ENCODE results near the gene THAP4. TPM values are rescaled to one million over a fixed set of nuclear protein-coding genes. Genes with fewer than 3 reads are reported as not detected.
"Not testable (repeated sequence)": the region's sequence is repeated elsewhere in the genome, so short reads cannot be mapped to it uniquely, and the experiment has no call there.

Gene THAP4
- total RNA-seq, 2 donors from 2014 or later: 76.8 to 94.7 TPM

DNA sequence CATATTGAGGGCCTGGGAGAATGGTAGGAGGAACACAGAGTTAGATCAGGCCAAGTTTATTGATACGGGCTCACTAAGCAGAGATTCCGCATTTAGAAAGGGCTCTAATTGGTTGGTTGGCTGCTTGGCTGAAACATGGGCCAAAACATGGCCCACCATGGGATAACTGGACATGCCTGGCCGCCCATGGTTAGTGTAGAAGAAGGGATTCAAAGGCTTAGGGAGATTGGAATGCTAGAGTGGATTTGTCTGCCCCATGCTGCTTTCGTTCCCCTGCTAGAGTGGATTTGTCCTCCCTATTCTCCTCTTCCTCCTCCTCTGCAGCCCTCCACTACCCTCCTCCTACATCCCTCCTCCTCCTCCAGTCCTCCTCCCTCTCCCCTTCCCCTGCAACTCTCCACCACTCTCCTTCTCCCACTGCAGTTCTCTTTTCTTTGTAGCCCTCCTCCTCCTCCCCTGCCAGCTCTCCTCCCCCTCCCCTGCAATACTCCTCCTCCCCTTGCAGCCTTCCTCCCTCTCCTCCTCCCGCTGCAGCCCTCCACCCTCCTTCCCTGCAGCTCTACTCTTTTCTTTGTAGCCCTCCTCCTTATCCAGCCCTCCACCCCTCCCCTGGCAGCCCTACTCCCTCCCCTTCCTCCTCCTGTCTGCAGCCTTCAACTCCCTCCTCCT lies 61.2 kb downstream of the THAP4 start:
- no peaks in the 10 kb centered on the region for H3K9me3 ChIP-seq
- DNase-seq (ENCODE audit: low spot score): no peak
- TF ChIP-seq, protein P1, sequence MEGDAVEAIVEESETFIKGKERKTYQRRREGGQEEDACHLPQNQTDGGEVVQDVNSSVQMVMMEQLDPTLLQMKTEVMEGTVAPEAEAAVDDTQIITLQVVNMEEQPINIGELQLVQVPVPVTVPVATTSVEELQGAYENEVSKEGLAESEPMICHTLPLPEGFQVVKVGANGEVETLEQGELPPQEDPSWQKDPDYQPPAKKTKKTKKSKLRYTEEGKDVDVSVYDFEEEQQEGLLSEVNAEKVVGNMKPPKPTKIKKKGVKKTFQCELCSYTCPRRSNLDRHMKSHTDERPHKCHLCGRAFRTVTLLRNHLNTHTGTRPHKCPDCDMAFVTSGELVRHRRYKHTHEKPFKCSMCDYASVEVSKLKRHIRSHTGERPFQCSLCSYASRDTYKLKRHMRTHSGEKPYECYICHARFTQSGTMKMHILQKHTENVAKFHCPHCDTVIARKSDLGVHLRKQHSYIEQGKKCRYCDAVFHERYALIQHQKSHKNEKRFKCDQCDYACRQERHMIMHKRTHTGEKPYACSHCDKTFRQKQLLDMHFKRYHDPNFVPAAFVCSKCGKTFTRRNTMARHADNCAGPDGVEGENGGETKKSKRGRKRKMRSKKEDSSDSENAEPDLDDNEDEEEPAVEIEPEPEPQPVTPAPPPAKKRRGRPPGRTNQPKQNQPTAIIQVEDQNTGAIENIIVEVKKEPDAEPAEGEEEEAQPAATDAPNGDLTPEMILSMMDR (IDR thresholded peaks at IDR 0.05): no peak
- H3K4me1 ChIP-seq: no peaks in the 10 kb centered on the region
- no peak overlapping the region for H3K27ac ChIP-seq
- H3K36me3 ChIP-seq: peaks cover 20% of the 10 kb centered on the region
- H3K27me3 ChIP-seq: no peaks in the 10 kb centered on the region
- no peak overlapping the region for H3K4me3 ChIP-seq

DNA sequence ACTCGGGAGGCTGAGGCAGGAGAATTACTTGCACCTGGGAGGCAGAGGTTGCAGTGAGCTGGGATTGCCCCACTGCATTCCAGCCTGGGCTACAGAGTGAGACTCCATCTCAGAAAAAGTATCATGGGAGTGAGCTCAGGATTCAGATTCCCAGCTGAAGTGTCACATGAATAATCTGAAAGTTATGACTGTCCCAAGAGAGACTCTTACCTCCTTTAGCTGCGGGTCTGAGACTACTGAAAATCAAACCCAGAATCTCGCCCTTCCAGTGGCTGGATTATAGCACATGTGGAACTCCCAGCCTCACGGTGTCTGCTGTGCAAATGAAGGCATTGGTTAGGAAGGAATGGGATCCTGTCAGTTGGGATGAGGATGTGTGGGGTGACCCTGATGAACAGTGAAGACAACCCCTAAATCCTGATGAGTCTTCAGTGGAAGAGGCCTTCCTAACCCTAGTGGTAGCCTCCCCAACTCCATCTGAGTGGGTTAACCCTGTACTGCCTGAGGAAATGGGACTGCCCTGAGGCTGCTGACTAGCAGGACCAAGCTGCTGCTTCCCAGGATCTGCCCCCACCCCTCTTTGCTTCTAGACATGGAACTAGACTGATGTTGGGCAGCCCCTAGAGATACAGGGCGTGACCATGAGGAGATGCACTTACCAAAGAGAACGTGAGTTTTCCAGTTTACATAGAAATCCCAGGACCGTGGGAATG lies 61.9 kb downstream of the THAP4 start:
- peaks cover 20% of the 10 kb centered on the region for H3K36me3 ChIP-seq
- no peak overlapping the region for H3K4me3 ChIP-seq
- TF ChIP-seq, protein P1 (IDR thresholded peaks at IDR 0.05): no peak
- H3K4me1 ChIP-seq: no peaks in the 10 kb centered on the region
- no peak for DNase-seq (ENCODE audit: low spot score)
- H3K9me3 ChIP-seq: no peaks in the 10 kb centered on the region
- no peak overlapping the region for H3K27ac ChIP-seq
- no peaks in the 10 kb centered on the region for H3K27me3 ChIP-seq

DNA sequence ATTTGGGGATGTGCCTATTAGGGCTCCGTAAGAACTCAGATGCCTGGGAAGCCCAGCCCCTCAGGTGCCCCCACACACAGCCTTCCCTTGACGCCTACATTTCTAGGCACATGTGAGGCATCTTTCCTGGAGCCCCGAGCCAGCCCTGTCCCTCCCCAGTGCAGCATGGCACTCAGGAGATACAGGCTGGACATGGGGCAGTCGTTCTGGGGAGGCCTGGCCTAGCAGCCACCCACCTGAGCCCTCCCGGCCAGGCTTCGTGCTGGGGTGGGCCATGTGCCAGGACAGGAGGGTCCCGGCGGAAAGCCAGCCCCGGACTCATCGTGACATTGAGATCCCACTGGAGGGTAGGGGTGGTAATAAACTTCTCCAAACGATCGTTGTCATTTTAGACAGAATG lies 63.2 kb downstream of the THAP4 start:
- H3K27me3 ChIP-seq: no peaks in the 10 kb centered on the region
- no peak for DNase-seq (ENCODE audit: low spot score)
- no peak overlapping the region for H3K27ac ChIP-seq
- no peaks in the 10 kb centered on the region for H3K4me1 ChIP-seq
- TF ChIP-seq, protein P1 (IDR thresholded peaks at IDR 0.05): no peak
- peaks cover 20% of the 10 kb centered on the region for H3K36me3 ChIP-seq
- no peak overlapping the region for H3K4me3 ChIP-seq
- no peaks in the 10 kb centered on the region for H3K9me3 ChIP-seq

DNA sequence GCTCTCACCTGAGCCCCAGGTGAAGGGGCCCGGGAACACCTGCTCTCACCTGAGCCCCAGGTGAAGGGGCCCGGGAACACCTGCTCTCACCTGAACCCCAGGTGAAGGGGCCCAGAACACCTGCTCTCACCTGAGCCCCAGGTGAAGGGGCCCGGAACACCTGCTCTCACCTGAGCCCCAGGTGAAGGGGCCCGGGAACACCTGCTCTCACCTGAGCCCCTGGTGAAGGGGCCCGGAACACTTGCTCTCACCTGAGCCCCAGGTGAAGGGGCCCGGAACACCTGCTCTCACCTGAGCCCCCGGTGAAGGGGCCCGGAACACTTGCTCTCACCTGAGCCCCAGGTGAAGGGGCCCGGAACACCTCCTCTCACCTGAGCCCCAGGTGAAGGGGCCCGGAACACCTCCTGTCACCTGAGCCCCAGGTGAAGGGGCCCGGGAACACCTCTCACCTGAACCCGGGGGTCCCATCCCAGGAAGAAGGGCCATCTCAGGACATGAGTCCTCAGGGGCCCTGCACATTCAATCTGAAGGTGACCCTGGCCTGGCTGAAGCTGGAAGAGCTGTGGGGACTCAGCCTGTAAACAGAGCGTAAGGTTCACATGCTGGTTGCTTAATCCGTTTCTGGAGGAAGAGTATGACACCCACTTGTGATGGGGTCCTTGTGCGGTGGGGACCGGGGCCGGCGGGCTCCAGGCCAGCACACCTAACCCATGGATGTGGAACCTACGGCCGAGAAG lies 63.9 kb downstream of the THAP4 start:
- not testable (repeated sequence) for H3K4me1 ChIP-seq; H3K4me3 ChIP-seq; H3K9me3 ChIP-seq; H3K27ac ChIP-seq; DNase-seq (ENCODE audit: low spot score); H3K27me3 ChIP-seq
- peaks cover 20% of the 10 kb centered on the region for H3K36me3 ChIP-seq

DNA sequence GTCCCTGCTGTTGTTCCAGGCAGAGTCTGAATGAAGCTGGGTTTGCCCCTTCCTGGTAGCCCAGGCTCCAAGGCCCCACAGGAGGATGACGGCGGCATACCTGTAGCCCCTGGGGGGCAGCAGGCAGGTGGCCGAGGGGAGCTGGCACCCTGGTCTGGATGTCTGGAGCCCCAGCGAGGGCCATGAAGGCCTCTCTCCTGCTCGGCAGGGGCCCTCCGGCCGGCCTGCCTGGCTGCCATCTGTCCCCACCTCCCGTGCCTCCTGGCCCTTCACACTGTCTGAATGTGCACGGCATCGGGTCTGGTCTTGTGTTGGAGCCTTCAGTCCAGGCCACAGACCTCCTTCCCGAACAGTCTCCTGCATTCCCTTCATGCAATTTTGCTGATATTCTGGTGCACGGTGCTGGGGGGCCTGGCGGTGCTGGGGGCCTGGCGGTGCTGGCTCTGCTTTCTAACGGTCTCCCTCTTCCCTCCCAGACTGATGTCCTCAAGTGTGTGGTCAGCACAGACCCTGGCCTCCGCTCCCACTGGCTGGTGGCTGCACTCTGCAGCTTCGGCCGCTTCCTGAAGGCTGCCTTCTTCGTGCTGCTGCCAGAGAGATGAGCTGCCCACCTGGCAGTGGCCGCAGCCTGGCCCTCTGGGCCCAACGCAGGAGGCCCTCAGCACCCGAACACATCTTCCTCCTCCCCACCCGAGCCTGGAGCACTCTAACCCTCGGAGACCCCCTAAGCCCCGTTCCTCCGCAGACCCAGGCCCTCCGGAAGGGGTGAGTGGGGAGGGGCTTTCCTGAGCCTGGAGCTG lies 64.9 kb downstream of the THAP4 start:
- no peak for DNase-seq (ENCODE audit: low spot score)
- no peaks in the 10 kb centered on the region for H3K9me3 ChIP-seq
- no peak overlapping the region for H3K27ac ChIP-seq
- no peak overlapping the region for H3K4me3 ChIP-seq
- TF ChIP-seq, protein P1 (IDR thresholded peaks at IDR 0.05): no peak
- no peaks in the 10 kb centered on the region for H3K27me3 ChIP-seq
- H3K4me1 ChIP-seq: no peaks in the 10 kb centered on the region
- peaks cover 20% of the 10 kb centered on the region for H3K36me3 ChIP-seq
